WTC11 (cell line): ENCODE results near the gene OR2W3. TPM values are rescaled to one million over a fixed set of nuclear protein-coding genes. Genes with fewer than 3 reads are reported as not detected.

ENCODE experiments used
- ATAC-seq: fragments of 200-7000 bp; cut with Tn5 transposase; 2 replicates; pipeline ENCODE4 v1.10.0; 2021; ENCODE audit warnings: mild to moderate bottlenecking, moderate library complexity
- Bru-seq: library from RNA; stranded (reverse); fragments of 400-500 nt; gene quantifications from one replicate; lab custom pipeline; 2021; lab: Mats Ljungman, UMichigan
- CTCF ChIA-PET: fragments of 300-600 bp; sonication (Branson Sonifier 250); formaldehyde crosslinking; loops from one replicate; lab custom pipeline; 2021; ENCODE audit warnings: antibody characterized with exemption; lab: Charles Lee
- POLR2A ChIA-PET: fragments of 350-600 bp; sonication (Branson Sonifier 250); formaldehyde crosslinking; loops from one replicate; lab custom pipeline; 2021; ENCODE audit warnings: antibody characterized with exemption; lab: Charles Lee
- DNase-seq: peaks from one replicate; pipeline ENCODE4 v3.0.0; 2021; ENCODE audit warnings: low spot score
- H3K27ac Mint-ChIP-seq: 2 replicates; pipeline ENCODE4 v1.8.0; 2021; ENCODE audit warnings: mixed read lengths
- H3K27me3 Mint-ChIP-seq: 2 replicates; pipeline ENCODE4 v1.8.0; 2021; ENCODE audit warnings: low read depth, mild to moderate bottlenecking, moderate library complexity, mixed read lengths
- H3K36me3 Mint-ChIP-seq: 2 replicates; pipeline ENCODE4 v1.8.0; 2021; ENCODE audit warnings: mixed read lengths
- H3K4me1 Mint-ChIP-seq: 2 replicates; pipeline ENCODE4 v1.8.0; 2022; ENCODE audit warnings: mixed read lengths
- H3K4me3 Mint-ChIP-seq: 2 replicates; pipeline ENCODE4 v1.8.0; 2021; ENCODE audit warnings: mild to moderate bottlenecking, moderate library complexity, mixed read lengths
- H3K9me3 Mint-ChIP-seq: 2 replicates; pipeline ENCODE4 v1.8.0; 2021; ENCODE audit warnings: mixed read lengths
- EMX1 ChIP-seq: fragments of 250-450 bp; sonication (Bioruptor Pico); IDR thresholded peaks from 2 replicates; pipeline ENCODE4 v1.8.0; 2021; ENCODE audit warnings: mild to moderate bottlenecking
- ESRRA ChIP-seq: sonication (generic); formaldehyde crosslinking; IDR thresholded peaks from 2 replicates; pipeline ENCODE4 v1.8.1; 2022; ENCODE audit warnings: mild to moderate bottlenecking, missing genetic modification reagents, borderline replicate concordance
- FOXK1 ChIP-seq: sonication (generic); formaldehyde crosslinking; IDR thresholded peaks from 2 replicates; pipeline ENCODE4 v1.8.0; 2022; ENCODE audit warnings: mild to moderate bottlenecking, moderate library complexity, missing genetic modification reagents
- JAZF1 ChIP-seq: fragments of 250-450 bp; sonication (Bioruptor Pico); IDR thresholded peaks from 2 replicates; pipeline ENCODE4 v1.9.0; 2021; ENCODE audit warnings: moderate library complexity, mild to moderate bottlenecking, inconsistent platforms
- JUN ChIP-seq: sonication (generic); formaldehyde crosslinking; IDR thresholded peaks from 2 replicates; pipeline ENCODE4 v1.8.0; 2023; ENCODE audit warnings: mild to moderate bottlenecking, missing genetic modification reagents
- MXD4 ChIP-seq: fragments of 250-450 bp; sonication (Bioruptor Pico); IDR thresholded peaks from 2 replicates; pipeline ENCODE4 v1.8.0; 2021; ENCODE audit warnings: mild to moderate bottlenecking, moderate library complexity, borderline replicate concordance
- NFYB ChIP-seq: sonication (generic); formaldehyde crosslinking; conservative IDR thresholded peaks from 2 replicates; pipeline ENCODE4 v1.8.0; 2022; ENCODE audit warnings: low read depth, missing genetic modification reagents
- SP1 ChIP-seq: sonication (generic); formaldehyde crosslinking; conservative IDR thresholded peaks from 2 replicates; pipeline ENCODE4 v1.8.1; 2022; ENCODE audit warnings: missing genetic modification reagents
- TEAD1 ChIP-seq: sonication (generic); formaldehyde crosslinking; IDR thresholded peaks from 2 replicates; pipeline ENCODE4 v1.8.0; 2022; ENCODE audit warnings: mild to moderate bottlenecking, missing genetic modification reagents
- ZNF121 ChIP-seq: sonication (generic); formaldehyde crosslinking; IDR thresholded peaks from 2 replicates; pipeline ENCODE4 v1.8.0; 2023; ENCODE audit warnings: missing genetic modification reagents
- ZNF138 ChIP-seq: sonication (generic); formaldehyde crosslinking; conservative IDR thresholded peaks from 2 replicates; pipeline ENCODE4 v1.8.1; 2022; ENCODE audit warnings: mild to moderate bottlenecking, moderate library complexity, missing genetic modification reagents
- long read RNA-seq, 3 experiments: library from RNA in 1 of 3; library from capped mRNA in 1 of 3; library from polyadenylated mRNA in 1 of 3; unstranded in 2 of 3; stranded (forward) in 1 of 3; transcript quantifications; one replicate each; pipeline ENCODE4 v2.0.0, GENCODE V29; 2021
- total RNA-seq: library from RNA; stranded (reverse); gene quantifications from 3 replicates; pipeline ENCODE4 v1.2.3, GENCODE V29; 2021
- TF ChIP-seq, protein P1 (sequence below): sonication (generic); formaldehyde crosslinking; IDR thresholded peaks from 2 replicates; pipeline ENCODE4 v1.8.1; 2023; ENCODE audit warnings: mild to moderate bottlenecking, missing genetic modification reagents, moderate library complexity
- TF ChIP-seq, protein P2 (sequence below): sonication (generic); formaldehyde crosslinking; IDR thresholded peaks from 2 replicates; pipeline ENCODE4 v1.8.0; 2022; ENCODE audit warnings: missing genetic modification reagents
- TF ChIP-seq, protein P3 (sequence below): sonication (generic); formaldehyde crosslinking; IDR thresholded peaks from 2 replicates; pipeline ENCODE4 v1.8.1; 2022; ENCODE audit warnings: low read depth, missing genetic modification reagents, borderline replicate concordance
- TF ChIP-seq, protein P4 (sequence below): sonication (generic); formaldehyde crosslinking; IDR thresholded peaks from 2 replicates; pipeline ENCODE4 v1.8.1; 2022; ENCODE audit warnings: missing genetic modification reagents, borderline replicate concordance
- TF ChIP-seq, protein P5 (sequence below): fragments of 250-450 bp; sonication (Bioruptor Pico); IDR thresholded peaks from 2 replicates; pipeline ENCODE4 v1.9.0; 2021; ENCODE audit warnings: mild to moderate bottlenecking

The OR2W3 gene
- 0.17 to 0.41 TPM (median 0.32 TPM) in 3 replicates for total RNA-seq
- Bru-seq, nascent RNA = not detected
- long read RNA-seq, experiment 1 = 0 reads
- long read RNA-seq, experiment 2 = 0 reads
- long read RNA-seq, experiment 3 = 0 reads

DNA sequence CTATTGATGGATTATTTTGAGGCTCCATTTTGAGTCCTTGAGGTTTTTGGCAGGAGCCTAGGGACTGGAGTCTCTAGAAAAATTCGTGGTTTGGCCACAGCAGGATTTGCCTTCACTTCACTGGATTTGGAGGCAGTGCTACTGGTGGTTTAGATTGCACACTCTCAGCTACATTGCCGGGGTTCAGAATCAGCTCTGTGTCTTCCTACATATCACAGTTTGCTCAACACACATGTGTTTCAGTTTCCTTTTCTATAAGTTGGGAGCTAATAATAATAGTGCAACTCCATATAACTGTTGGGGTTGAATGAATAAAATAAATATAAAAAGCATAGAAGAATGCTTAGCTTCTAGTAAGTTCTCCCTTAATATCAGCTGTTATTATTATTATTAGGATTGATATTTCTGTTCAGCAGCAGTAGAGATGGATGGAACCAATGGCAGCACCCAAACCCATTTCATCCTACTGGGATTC, at the start of gene OR2W3:
TSS of gene OR2W3 (plus strand) at position 425 of the 475 bp plus-strand sequence. CDS start at position 425, 0 bp downstream.
- H3K4me1 Mint-ChIP-seq = peaks cover 4% of the 10 kb centered on the region
- POLR2A ChIA-PET = no interaction called here
- ATAC-seq (no peak), DNase-seq (no peak)
- H3K4me3 Mint-ChIP-seq = no peak within 1 kb of the TSS
- H3K27me3 Mint-ChIP-seq = no peaks in the 10 kb centered on the region
- H3K27ac Mint-ChIP-seq = no peak within 1 kb of the TSS
- H3K36me3 Mint-ChIP-seq = peaks cover 33% of the 10 kb centered on the region
- no peak for TF ChIP-seq EMX1 (CRISPR knock-in tag)
- TF ChIP-seq FOXK1 (CRISPR knock-in tag) = no peak
- H3K9me3 Mint-ChIP-seq = peaks cover 41% of the 10 kb centered on the region
- CTCF ChIA-PET = no interaction called here

DNA sequence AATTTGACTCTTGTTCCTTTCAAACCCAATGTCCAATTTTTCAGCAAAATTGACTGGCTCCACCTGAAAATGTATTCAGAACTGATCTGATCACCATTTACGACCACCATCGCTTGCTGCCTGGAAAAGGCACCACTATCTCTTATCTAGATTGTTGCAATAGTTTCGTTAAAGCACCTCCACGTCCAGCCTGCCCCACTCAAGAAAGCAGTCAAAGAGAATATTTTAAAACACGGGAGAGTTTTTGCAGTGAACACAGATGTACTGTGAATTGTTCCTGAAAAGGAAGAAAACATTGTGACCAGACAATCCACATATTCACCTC, 49.7 kb upstream of the OR2W3 start:
- Mint-ChIP-seq H3K27me3 (no peaks in the 10 kb centered on the region; the same call in 1 of the 2 replicates), H3K4me1 (0 out of 2 replicates have a peak, but pooled peaks cover 3% of the 10 kb centered on the region), H3K36me3 (peaks cover 7% of the 10 kb centered on the region), H3K4me3 (no peak overlapping the region), H3K27ac (no peak overlapping the region), H3K9me3 (peaks cover 31% of the 10 kb centered on the region)
- TF ChIP-seq MXD4 (CRISPR knock-in tag) (no peak), NFYB (CRISPR knock-in tag) (no peak), FOXK1 (CRISPR knock-in tag) (no peak), JUN (no peak), SP1 (CRISPR knock-in tag) (no peak), ESRRA (no peak), TEAD1 (CRISPR knock-in tag) (no peak), ZNF138 (CRISPR knock-in tag) (no peak), ZNF121 (CRISPR knock-in tag) (no peak), JAZF1 (CRISPR knock-in tag) (no peak)
- TF ChIP-seq, protein P1, sequence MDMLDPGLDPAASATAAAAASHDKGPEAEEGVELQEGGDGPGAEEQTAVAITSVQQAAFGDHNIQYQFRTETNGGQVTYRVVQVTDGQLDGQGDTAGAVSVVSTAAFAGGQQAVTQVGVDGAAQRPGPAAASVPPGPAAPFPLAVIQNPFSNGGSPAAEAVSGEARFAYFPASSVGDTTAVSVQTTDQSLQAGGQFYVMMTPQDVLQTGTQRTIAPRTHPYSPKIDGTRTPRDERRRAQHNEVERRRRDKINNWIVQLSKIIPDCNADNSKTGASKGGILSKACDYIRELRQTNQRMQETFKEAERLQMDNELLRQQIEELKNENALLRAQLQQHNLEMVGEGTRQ (CRISPR knock-in tag) = no peak
- TF ChIP-seq, protein P2, sequence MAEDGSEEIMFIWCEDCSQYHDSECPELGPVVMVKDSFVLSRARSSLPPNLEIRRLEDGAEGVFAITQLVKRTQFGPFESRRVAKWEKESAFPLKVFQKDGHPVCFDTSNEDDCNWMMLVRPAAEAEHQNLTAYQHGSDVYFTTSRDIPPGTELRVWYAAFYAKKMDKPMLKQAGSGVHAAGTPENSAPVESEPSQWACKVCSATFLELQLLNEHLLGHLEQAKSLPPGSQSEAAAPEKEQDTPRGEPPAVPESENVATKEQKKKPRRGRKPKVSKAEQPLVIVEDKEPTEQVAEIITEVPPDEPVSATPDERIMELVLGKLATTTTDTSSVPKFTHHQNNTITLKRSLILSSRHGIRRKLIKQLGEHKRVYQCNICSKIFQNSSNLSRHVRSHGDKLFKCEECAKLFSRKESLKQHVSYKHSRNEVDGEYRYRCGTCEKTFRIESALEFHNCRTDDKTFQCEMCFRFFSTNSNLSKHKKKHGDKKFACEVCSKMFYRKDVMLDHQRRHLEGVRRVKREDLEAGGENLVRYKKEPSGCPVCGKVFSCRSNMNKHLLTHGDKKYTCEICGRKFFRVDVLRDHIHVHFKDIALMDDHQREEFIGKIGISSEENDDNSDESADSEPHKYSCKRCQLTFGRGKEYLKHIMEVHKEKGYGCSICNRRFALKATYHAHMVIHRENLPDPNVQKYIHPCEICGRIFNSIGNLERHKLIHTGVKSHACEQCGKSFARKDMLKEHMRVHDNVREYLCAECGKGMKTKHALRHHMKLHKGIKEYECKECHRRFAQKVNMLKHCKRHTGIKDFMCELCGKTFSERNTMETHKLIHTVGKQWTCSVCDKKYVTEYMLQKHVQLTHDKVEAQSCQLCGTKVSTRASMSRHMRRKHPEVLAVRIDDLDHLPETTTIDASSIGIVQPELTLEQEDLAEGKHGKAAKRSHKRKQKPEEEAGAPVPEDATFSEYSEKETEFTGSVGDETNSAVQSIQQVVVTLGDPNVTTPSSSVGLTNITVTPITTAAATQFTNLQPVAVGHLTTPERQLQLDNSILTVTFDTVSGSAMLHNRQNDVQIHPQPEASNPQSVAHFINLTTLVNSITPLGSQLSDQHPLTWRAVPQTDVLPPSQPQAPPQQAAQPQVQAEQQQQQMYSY (CRISPR knock-in tag) = no peak
- TF ChIP-seq, protein P3, sequence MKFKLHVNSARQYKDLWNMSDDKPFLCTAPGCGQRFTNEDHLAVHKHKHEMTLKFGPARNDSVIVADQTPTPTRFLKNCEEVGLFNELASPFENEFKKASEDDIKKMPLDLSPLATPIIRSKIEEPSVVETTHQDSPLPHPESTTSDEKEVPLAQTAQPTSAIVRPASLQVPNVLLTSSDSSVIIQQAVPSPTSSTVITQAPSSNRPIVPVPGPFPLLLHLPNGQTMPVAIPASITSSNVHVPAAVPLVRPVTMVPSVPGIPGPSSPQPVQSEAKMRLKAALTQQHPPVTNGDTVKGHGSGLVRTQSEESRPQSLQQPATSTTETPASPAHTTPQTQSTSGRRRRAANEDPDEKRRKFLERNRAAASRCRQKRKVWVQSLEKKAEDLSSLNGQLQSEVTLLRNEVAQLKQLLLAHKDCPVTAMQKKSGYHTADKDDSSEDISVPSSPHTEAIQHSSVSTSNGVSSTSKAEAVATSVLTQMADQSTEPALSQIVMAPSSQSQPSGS = no peak
- TF ChIP-seq, protein P4, sequence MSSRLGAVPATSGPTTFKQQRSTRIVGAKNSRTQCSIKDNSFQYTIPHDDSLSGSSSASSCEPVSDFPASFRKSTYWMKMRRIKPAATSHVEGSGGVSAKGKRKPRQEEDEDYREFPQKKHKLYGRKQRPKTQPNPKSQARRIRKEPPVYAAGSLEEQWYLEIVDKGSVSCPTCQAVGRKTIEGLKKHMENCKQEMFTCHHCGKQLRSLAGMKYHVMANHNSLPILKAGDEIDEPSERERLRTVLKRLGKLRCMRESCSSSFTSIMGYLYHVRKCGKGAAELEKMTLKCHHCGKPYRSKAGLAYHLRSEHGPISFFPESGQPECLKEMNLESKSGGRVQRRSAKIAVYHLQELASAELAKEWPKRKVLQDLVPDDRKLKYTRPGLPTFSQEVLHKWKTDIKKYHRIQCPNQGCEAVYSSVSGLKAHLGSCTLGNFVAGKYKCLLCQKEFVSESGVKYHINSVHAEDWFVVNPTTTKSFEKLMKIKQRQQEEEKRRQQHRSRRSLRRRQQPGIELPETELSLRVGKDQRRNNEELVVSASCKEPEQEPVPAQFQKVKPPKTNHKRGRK (CRISPR knock-in tag) = no peak
- TF ChIP-seq, protein P5, sequence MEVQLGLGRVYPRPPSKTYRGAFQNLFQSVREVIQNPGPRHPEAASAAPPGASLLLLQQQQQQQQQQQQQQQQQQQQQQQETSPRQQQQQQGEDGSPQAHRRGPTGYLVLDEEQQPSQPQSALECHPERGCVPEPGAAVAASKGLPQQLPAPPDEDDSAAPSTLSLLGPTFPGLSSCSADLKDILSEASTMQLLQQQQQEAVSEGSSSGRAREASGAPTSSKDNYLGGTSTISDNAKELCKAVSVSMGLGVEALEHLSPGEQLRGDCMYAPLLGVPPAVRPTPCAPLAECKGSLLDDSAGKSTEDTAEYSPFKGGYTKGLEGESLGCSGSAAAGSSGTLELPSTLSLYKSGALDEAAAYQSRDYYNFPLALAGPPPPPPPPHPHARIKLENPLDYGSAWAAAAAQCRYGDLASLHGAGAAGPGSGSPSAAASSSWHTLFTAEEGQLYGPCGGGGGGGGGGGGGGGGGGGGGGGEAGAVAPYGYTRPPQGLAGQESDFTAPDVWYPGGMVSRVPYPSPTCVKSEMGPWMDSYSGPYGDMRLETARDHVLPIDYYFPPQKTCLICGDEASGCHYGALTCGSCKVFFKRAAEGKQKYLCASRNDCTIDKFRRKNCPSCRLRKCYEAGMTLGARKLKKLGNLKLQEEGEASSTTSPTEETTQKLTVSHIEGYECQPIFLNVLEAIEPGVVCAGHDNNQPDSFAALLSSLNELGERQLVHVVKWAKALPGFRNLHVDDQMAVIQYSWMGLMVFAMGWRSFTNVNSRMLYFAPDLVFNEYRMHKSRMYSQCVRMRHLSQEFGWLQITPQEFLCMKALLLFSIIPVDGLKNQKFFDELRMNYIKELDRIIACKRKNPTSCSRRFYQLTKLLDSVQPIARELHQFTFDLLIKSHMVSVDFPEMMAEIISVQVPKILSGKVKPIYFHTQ (CRISPR knock-in tag) = no peak
- ChIA-PET POLR2A (no interaction called here), CTCF (no interaction called here)
- ATAC-seq (no peak), DNase-seq (no peak)
